ENCODE results near the gene C2orf74. TPM values are rescaled to one million over a fixed set of nuclear protein-coding genes. Genes with fewer than 3 reads are reported as not detected.

The C2orf74 gene
- polyA plus RNA-seq, 3 donors = 3.0 to 18.2 (median 12.0) TPM

DNA sequence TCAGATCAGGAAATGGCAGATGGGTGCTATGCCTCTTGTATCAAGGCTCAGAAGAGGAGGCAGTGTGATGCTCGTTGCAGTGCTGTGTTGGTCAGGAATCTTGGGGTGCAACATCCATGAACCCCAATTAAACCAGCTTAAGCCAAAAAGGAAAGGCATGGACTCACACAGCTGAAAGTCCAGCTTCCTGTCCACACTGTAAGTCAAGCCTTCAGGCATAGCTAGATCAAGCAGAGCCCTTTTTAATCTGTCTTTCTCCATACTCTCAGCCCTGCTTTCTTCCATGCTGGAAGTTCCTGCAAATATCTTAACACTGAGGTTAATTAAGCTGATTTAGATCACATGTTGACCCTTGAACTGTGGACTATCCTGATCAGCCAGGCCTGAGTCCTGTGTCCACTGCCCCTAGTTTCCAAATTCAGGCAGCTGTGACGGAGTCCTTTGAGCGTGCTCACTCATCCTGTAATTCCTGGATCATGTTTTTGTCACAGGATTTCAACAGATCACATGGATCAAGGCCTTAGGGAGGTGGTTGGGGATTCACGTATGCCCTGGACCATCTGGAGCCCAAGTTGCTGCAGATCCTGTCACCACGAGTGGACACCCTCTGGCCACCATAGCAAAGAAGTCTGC, 4.5 kb upstream of the C2orf74 start:
- Histone ChIP-seq H3K27ac (ENCODE audit: low read depth in 1 of 2, low read length in 2 of 2) (no peak overlapping the region), H3K79me2 (ENCODE audit: insufficient read depth, low read length) (no peaks in the 10 kb centered on the region), H3K4me3 (replicated peaks in 1 of 3; ENCODE audit: low read depth in 2 of 3, low read length in 3 of 3) (no peak overlapping the region), H3K9ac (ENCODE audit: insufficient read depth, low read length, poor library complexity, severe bottlenecking) (no peak overlapping the region), H3K4me2 (replicated peaks; ENCODE audit: extremely low read depth, low read length, poor library complexity, severe bottlenecking) (no peak overlapping the region), H3K36me3 (replicated peaks in 1 of 2; ENCODE audit: control insufficient read depth in 1 of 2, insufficient read depth in 2 of 2, low read length in 2 of 2) (no peaks in the 10 kb centered on the region), H2AFZ (ENCODE audit: insufficient read depth, low read depth, low read length, poor library complexity, severe bottlenecking) (no peak overlapping the region), H3K4me1 (ENCODE audit: control insufficient read depth in 1 of 2, insufficient read depth in 2 of 2, low read length in 2 of 2) (peaks cover 8% of the 10 kb centered on the region in 2 donors), H3K9me3 (replicated peaks in 1 of 2; ENCODE audit: control insufficient read depth in 1 of 2, insufficient read depth in 1 of 2, low read length in 2 of 2) (peaks cover 10 to 11% of the 10 kb centered on the region in 2 donors), H3K27me3 (ENCODE audit: control insufficient read depth in 2 of 2, insufficient read depth in 2 of 2, low read length in 2 of 2) (no peaks in the 10 kb centered on the region), H4K20me1 (ENCODE audit: insufficient read depth, low read length) (no peaks in the 10 kb centered on the region)
- Mint-ChIP-seq H3K36me3 (peaks cover 15 to 18% of the 10 kb centered on the region in 2 donors), H3K27ac (peak overlapping the region in 1 of 7 donors; percentile 82), H3K4me3 (no peak overlapping the region), H3K4me1 (peaks cover 16% of the 10 kb centered on the region), H3K9me3 (peaks cover 5 to 12% (median 11%) of the 10 kb centered on the region in 7 donors), H3K27me3 (ENCODE audit: low read depth in 3 of 3) (peaks cover 0 to 2% (median 0%) of the 10 kb centered on the region in 3 donors)
- no peak for DNase-seq
- intact Hi-C loops (cut with micrococcal nuclease) = no loop called here
- 100% methylated on average over 4 of the region's 5 CpGs for WGBS (ENCODE audit: insufficient coverage)
- TF ChIP-seq, protein P1, sequence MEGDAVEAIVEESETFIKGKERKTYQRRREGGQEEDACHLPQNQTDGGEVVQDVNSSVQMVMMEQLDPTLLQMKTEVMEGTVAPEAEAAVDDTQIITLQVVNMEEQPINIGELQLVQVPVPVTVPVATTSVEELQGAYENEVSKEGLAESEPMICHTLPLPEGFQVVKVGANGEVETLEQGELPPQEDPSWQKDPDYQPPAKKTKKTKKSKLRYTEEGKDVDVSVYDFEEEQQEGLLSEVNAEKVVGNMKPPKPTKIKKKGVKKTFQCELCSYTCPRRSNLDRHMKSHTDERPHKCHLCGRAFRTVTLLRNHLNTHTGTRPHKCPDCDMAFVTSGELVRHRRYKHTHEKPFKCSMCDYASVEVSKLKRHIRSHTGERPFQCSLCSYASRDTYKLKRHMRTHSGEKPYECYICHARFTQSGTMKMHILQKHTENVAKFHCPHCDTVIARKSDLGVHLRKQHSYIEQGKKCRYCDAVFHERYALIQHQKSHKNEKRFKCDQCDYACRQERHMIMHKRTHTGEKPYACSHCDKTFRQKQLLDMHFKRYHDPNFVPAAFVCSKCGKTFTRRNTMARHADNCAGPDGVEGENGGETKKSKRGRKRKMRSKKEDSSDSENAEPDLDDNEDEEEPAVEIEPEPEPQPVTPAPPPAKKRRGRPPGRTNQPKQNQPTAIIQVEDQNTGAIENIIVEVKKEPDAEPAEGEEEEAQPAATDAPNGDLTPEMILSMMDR (IDR thresholded peaks at IDR 0.05) = no peak

DNA sequence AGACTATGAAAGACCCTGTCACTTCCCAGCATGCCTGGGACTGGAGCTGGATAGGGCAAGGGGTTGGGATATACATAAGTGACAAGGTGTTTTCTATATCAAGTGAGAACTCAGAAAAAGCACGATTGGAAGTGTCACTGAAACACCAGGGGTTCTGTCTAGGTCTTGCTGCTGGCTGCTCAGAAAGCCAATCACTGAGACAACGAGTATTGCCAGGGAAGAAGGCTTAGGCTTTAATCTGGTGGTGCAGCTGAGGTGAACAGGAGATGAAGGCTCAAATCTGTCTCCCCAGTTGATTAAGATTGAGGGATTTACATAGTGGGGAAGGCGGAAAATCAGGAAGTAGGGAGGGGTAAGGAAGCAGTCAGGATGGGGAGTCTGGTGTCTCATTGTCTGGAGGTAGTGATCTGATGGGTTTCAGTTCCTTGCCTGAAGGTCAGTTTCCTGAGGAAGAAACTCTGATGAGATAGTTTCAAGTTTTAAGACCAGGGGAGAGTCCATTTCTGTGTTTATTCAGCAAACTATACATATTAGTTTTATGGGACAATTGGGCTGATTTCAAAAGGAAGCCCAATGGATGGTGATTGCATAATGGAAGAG, 3.5 kb upstream of the C2orf74 start:
- Histone ChIP-seq H3K9ac (ENCODE audit: insufficient read depth, low read length, poor library complexity, severe bottlenecking) (no peak overlapping the region), H3K27ac (ENCODE audit: low read depth in 1 of 2, low read length in 2 of 2) (peak overlapping the region in 1 of 2 donors; percentile 38), H4K20me1 (ENCODE audit: insufficient read depth, low read length) (no peaks in the 10 kb centered on the region), H3K4me3 (replicated peaks in 1 of 3; ENCODE audit: low read depth in 2 of 3, low read length in 3 of 3) (no peak overlapping the region), H3K79me2 (ENCODE audit: insufficient read depth, low read length) (no peaks in the 10 kb centered on the region), H3K36me3 (replicated peaks in 1 of 2; ENCODE audit: control insufficient read depth in 1 of 2, insufficient read depth in 2 of 2, low read length in 2 of 2) (peaks cover 0 to 4% of the 10 kb centered on the region in 2 donors), H3K27me3 (ENCODE audit: control insufficient read depth in 2 of 2, insufficient read depth in 2 of 2, low read length in 2 of 2) (no peaks in the 10 kb centered on the region), H3K4me1 (ENCODE audit: control insufficient read depth in 1 of 2, insufficient read depth in 2 of 2, low read length in 2 of 2) (peaks cover 8% of the 10 kb centered on the region in 2 donors), H3K9me3 (replicated peaks in 1 of 2; ENCODE audit: control insufficient read depth in 1 of 2, insufficient read depth in 1 of 2, low read length in 2 of 2) (peaks cover 10 to 11% of the 10 kb centered on the region in 2 donors), H2AFZ (ENCODE audit: insufficient read depth, low read depth, low read length, poor library complexity, severe bottlenecking) (no peak overlapping the region), H3K4me2 (replicated peaks; ENCODE audit: extremely low read depth, low read length, poor library complexity, severe bottlenecking) (no peak overlapping the region)
- Mint-ChIP-seq H3K36me3 (peaks cover 20 to 23% of the 10 kb centered on the region in 2 donors), H3K4me3 (no peak overlapping the region), H3K9me3 (peaks cover 5 to 12% (median 11%) of the 10 kb centered on the region in 7 donors), H3K27ac (peak overlapping the region in 5 of 7 donors; percentile 13 to 77 (median 58)), H3K4me1 (peaks cover 20% of the 10 kb centered on the region), H3K27me3 (ENCODE audit: low read depth in 3 of 3) (peaks cover 0 to 2% (median 0%) of the 10 kb centered on the region in 3 donors)
- TF ChIP-seq, protein P1 (IDR thresholded peaks at IDR 0.05) = no peak
- intact Hi-C loops (cut with micrococcal nuclease) = no loop called here
- WGBS (ENCODE audit: insufficient coverage) = 55% methylated on average over 3 of the region's 3 CpGs
- peak in 2 of 3 donors; percentile 52 to 54 for DNase-seq
